MCF 10A (cell line): ENCODE data around the gene PAIP2. TPM values are rescaled to one million over a fixed set of nuclear protein-coding genes. Genes with fewer than 3 reads are reported as not detected.

Experiments used
- BruUV-seq: library from RNA; stranded (reverse); fragments of 400-500 nt; replicated peaks from 2 replicates; lab custom pipeline; 2021; lab: Mats Ljungman, UMichigan
- CTCF ChIA-PET: fragments of 300-600 bp; sonication (Branson Sonifier 250); formaldehyde crosslinking; extraction: SDS; loops from one replicate; lab custom pipeline; 2021; ENCODE audit warnings: antibody characterized with exemption, inconsistent platforms; lab: Yijun Ruan, JAX
- POLR2A ChIA-PET: fragments of 300-600, 350-650 bp; sonication (Branson Sonifier 250); formaldehyde crosslinking; extraction: SDS; loops from one replicate; lab custom pipeline; 2020; ENCODE audit warnings: antibody characterized with exemption, inconsistent platforms; lab: Yijun Ruan, JAX
- DNase-seq: peaks from one replicate; pipeline ENCODE4 v3.0.0-alpha.2; 2018; ENCODE audit not compliant: unreplicated experiment
- H3K27ac Mint-ChIP-seq: one replicate; pipeline ENCODE4 v1.8.0; 2022; ENCODE audit warnings: mild to moderate bottlenecking, low read depth, mixed read lengths; ENCODE audit not compliant: unreplicated experiment
- H3K27me3 Mint-ChIP-seq: one replicate; pipeline ENCODE4 v1.8.0; 2022; ENCODE audit warnings: mixed read lengths; ENCODE audit not compliant: insufficient read depth, unreplicated experiment
- H3K36me3 Mint-ChIP-seq: one replicate; pipeline ENCODE4 v1.8.0; 2022; ENCODE audit warnings: mild to moderate bottlenecking, moderate library complexity, mixed read lengths; ENCODE audit not compliant: insufficient read depth, unreplicated experiment
- H3K4me1 Mint-ChIP-seq: one replicate; pipeline ENCODE4 v1.8.0; 2022; ENCODE audit warnings: mixed read lengths; ENCODE audit not compliant: insufficient read depth, unreplicated experiment
- H3K4me3 Mint-ChIP-seq: one replicate; pipeline ENCODE4 v1.8.0; 2022; ENCODE audit warnings: mild to moderate bottlenecking, moderate library complexity, mixed read lengths; ENCODE audit not compliant: unreplicated experiment
- H3K9me3 Mint-ChIP-seq: one replicate; pipeline ENCODE4 v1.8.0; 2022; ENCODE audit warnings: mixed read lengths; ENCODE audit not compliant: unreplicated experiment
- intact Hi-C: fragments of 100-400 bp; cut with micrococcal nuclease; formaldehyde crosslinking; loops from 2 replicates; pipeline ENCODE4 v1.14.1; 2022
- total RNA-seq: library from RNA; stranded (reverse); gene quantifications from 2 replicates; pipeline ENCODE4 v1.2.3, GENCODE V29; 2022
- TF ChIP-seq, protein P1 (sequence below): fragments of 200-600 bp; IDR thresholded peaks from one replicate; pipeline ENCODE4 v1.8.0; 2022; ENCODE audit warnings: antibody characterized with exemption, mild to moderate bottlenecking; ENCODE audit not compliant: unreplicated experiment

The PAIP2 gene
- total RNA-seq, 1 experiment from 2014 or later, result 108 TPM

DNA sequence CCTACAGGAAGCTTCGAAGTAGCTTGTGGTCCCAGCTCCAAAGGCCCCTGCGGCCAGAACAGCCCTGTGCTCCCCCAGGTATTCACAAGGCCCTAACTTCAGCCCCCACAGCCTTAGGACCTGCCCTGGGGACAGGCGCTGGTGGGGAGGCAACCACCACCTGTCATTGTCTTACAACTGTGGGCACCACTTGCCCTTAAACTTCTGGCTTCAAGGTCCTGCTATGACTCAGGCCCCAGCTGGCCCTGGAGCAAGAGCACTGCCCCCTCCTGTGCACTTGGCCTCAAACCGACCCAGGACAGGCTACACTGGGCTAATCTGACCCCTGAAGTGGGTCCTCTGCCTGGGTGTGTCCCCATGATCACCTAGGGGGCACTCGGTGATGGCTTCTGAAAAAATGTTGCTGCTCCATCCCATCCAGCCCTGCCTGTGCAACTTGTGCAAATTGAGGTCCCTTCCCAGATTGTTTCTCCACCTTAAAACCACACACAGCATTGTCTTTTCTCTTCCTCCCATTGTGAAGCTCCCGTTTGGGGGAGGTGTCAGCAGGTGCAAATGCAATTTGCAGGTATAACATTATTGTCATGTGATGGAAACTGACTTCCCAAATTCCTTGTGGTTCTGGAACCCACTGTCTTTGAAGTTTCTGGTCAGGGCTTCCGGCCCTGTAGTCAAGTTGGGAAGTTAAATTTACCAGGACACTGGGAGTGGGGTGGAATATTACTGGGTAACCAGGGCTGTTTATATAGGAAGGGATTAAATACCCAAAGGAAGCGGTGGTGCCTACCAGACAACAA lies 54.4 kb downstream of the PAIP2 start:
- H3K9me3 Mint-ChIP-seq, result no peaks in the 10 kb centered on the region
- ChIA-PET CTCF (interaction anchor here (0.7 kb wide), 1 partner anchor 34 kb away, joined by 3 read pairs; no protein-coding TSS in a partner anchor), POLR2A (interaction anchor here (0.7 to 0.8 kb wide), 2 partner anchors 10 to 1045 kb away, joined by 3 read pairs; no protein-coding TSS in a partner anchor)
- H3K4me3 Mint-ChIP-seq, result no peak overlapping the region
- no peak overlapping the region for H3K27ac Mint-ChIP-seq
- no TSS peak for BruUV-seq
- DNase-seq, result peak; percentile 43
- H3K36me3 Mint-ChIP-seq, result peaks cover 19% of the 10 kb centered on the region
- peaks cover 11% of the 10 kb centered on the region for H3K4me1 Mint-ChIP-seq
- intact Hi-C loops, result no loop called here
- TF ChIP-seq, protein P1, sequence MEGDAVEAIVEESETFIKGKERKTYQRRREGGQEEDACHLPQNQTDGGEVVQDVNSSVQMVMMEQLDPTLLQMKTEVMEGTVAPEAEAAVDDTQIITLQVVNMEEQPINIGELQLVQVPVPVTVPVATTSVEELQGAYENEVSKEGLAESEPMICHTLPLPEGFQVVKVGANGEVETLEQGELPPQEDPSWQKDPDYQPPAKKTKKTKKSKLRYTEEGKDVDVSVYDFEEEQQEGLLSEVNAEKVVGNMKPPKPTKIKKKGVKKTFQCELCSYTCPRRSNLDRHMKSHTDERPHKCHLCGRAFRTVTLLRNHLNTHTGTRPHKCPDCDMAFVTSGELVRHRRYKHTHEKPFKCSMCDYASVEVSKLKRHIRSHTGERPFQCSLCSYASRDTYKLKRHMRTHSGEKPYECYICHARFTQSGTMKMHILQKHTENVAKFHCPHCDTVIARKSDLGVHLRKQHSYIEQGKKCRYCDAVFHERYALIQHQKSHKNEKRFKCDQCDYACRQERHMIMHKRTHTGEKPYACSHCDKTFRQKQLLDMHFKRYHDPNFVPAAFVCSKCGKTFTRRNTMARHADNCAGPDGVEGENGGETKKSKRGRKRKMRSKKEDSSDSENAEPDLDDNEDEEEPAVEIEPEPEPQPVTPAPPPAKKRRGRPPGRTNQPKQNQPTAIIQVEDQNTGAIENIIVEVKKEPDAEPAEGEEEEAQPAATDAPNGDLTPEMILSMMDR, result no peak
- H3K27me3 Mint-ChIP-seq, result no peaks in the 10 kb centered on the region

GRCh38 chr5:139396691-139397090 lies 55.0 kb downstream of the PAIP2 start:
- Mint-ChIP-seq H3K27me3 (no peaks in the 10 kb centered on the region), H3K36me3 (peaks cover 24% of the 10 kb centered on the region), H3K9me3 (no peaks in the 10 kb centered on the region), H3K4me1 (peaks cover 4% of the 10 kb centered on the region), H3K27ac (no peak overlapping the region), H3K4me3 (no peak overlapping the region)
- intact Hi-C loops, result no loop called here
- ChIA-PET POLR2A (interaction anchor here (0.7 kb wide), 1 partner anchor 10 kb away, joined by 3 read pairs; no protein-coding TSS in a partner anchor), CTCF (interaction anchor here (0.7 kb wide), 1 partner anchor 33 kb away, joined by 3 read pairs; no protein-coding TSS in a partner anchor)
- BruUV-seq, result no TSS peak
- DNase-seq, result no peak
- TF ChIP-seq, protein P1, result no peak

DNA sequence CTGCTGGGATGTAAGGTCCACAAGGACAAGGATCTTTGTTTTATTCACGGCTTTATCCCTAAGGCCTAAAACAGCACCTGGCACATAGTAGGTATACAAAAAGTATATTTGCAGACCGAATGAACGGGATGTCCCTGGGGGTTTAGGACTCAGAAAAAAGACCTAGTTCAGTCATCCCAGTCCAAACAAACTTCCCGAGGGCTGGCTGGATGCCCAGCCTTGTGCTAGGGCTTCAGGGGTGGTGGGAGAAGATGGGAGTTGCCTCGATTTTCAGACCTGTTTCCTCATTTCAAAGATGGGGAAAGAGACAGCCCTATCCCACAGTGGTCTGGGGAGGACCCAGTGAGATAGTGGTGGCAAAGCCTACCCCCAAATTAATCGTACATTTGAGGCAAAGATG lies 56.3 kb downstream of the PAIP2 start:
- H3K4me3 Mint-ChIP-seq, result no peak overlapping the region
- DNase-seq, result peak; percentile 44
- TF ChIP-seq, protein P1, result no peak
- intact Hi-C loops, result no loop called here
- POLR2A ChIA-PET, result no interaction called here
- no peaks in the 10 kb centered on the region for H3K9me3 Mint-ChIP-seq
- H3K27ac Mint-ChIP-seq, result no peak overlapping the region
- CTCF ChIA-PET, result interaction anchor here (1.1 kb wide), 1 partner anchor 20 kb away, joined by 3 read pairs; no protein-coding TSS in a partner anchor
- H3K36me3 Mint-ChIP-seq, result peaks cover 28% of the 10 kb centered on the region
- no TSS peak for BruUV-seq
- H3K27me3 Mint-ChIP-seq, result no peaks in the 10 kb centered on the region
- peaks cover 5% of the 10 kb centered on the region for H3K4me1 Mint-ChIP-seq

DNA sequence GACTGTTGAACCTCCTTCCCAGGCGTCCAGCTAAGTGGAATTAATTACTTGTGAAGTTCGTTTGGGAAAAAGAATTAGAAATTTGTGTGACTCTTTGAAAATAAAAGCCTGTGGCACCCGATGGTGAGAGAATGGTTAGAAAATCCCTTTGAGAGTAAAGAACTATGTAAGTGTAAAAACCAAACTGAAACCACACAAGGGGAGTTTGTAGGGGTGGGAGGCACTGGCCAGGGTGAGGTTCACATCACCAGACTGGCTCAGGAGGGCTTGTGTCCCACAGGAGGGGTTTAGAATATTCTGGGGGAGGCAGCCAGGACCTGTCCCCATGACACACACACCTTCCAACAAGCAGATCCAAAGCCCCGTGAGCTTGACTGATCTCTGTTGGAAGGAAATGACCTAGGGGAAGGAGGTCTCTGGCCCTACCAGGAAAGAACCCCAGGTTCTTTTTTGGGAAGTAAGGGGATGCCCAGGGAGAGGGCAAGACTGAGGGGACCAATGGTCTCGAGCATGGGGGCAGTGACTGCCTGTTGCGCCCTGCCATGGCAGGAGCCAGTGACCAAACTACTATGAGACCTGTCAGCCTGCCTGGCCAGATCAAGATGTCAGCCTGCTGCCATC lies 58.0 kb downstream of the PAIP2 start:
- ChIA-PET POLR2A (interaction anchor here (1.5 kb wide), 1 partner anchor 26 kb away, joined by 3 read pairs; no protein-coding TSS in a partner anchor), CTCF (no interaction called here)
- BruUV-seq, result no TSS peak
- no peak overlapping the region for H3K4me3 Mint-ChIP-seq
- H3K4me1 Mint-ChIP-seq, result peaks cover 21% of the 10 kb centered on the region
- no peak overlapping the region for H3K27ac Mint-ChIP-seq
- H3K27me3 Mint-ChIP-seq, result no peaks in the 10 kb centered on the region
- DNase-seq, result no peak
- peaks cover 36% of the 10 kb centered on the region for H3K36me3 Mint-ChIP-seq
- H3K9me3 Mint-ChIP-seq, result no peaks in the 10 kb centered on the region
- TF ChIP-seq, protein P1, result no peak
- intact Hi-C loops, result no loop called here
